NCI-H345 (cell line): ENCODE measurements around the gene TMEM235.

Experiments
- DNase-seq: peaks from one replicate; lab custom pipeline; 2025; lab: John Stamatoyannopoulos, UW

TMEM235 gene

GRCh38 chr17:78230996-78231935, at the start of gene TMEM235:
TMEM235 (plus strand) TSS chr17:78231631; CDS start chr17:78232024, 393 bp downstream.
- no peak for DNase-seq

GRCh38 chr17:78182504-78182903, 48.9 kb upstream of the TMEM235 start:
- DNase-seq = no peak

- DNase-seq = no peak
These were observed 47.5 kb upstream of the TMEM235 start for GRCh38 chr17:78183916-78184315.

- no peak for DNase-seq
These were observed 47.1 kb upstream of the TMEM235 start for GRCh38 chr17:78184351-78184750.

- no peak for DNase-seq
These were observed 46.6 kb upstream of the TMEM235 start for GRCh38 chr17:78184868-78185267.

- DNase-seq = no peak
These were observed 45.3 kb upstream of the TMEM235 start for GRCh38 chr17:78185981-78186691.

GRCh38 chr17:78186692-78187595, 44.5 kb upstream of the TMEM235 start, which contains the start of the genes AFMID and TK1:
AFMID (plus strand) TSS chr17:78187362; CDS start chr17:78187371, 9 bp downstream.
TK1 (minus strand) TSS chr17:78187052; CDS start chr17:78186994, 58 bp downstream.
- peak; percentile 99 for DNase-seq

GRCh38 chr17:78196716-78197115, 34.7 kb upstream of the TMEM235 start:
- DNase-seq = no peak

GRCh38 chr17:78197147-78197832, 34.1 kb upstream of the TMEM235 start:
- DNase-seq = peak; percentile 27

- DNase-seq = no peak
These were observed 31.0 kb upstream of the TMEM235 start for GRCh38 chr17:78200451-78200850.

- no peak for DNase-seq
These were observed 28.8 kb upstream of the TMEM235 start for GRCh38 chr17:78202666-78203065.

GRCh38 chr17:78204387-78205123, 26.9 kb upstream of the TMEM235 start:
- no peak for DNase-seq

GRCh38 chr17:78205124-78205775, 26.2 kb upstream of the TMEM235 start:
- DNase-seq = no peak

- no peak for DNase-seq
These were observed 25.1 kb upstream of the TMEM235 start for GRCh38 chr17:78206298-78206697.

GRCh38 chr17:78208486-78208885, 22.9 kb upstream of the TMEM235 start:
- no peak for DNase-seq

GRCh38 chr17:78210111-78210510, 21.3 kb upstream of the TMEM235 start:
- DNase-seq = no peak

- no peak for DNase-seq
These were observed 20.4 kb upstream of the TMEM235 start for GRCh38 chr17:78211032-78211431.

GRCh38 chr17:78214016-78214705, 17.3 kb upstream of the TMEM235 start, which contains the start of gene BIRC5:
BIRC5 (plus strand) TSS chr17:78214253; CDS start chr17:78214317, 64 bp downstream.
- peak; percentile 96 for DNase-seq

- DNase-seq = no peak
These were observed 16.7 kb upstream of the TMEM235 start for GRCh38 chr17:78214706-78215061.
